ENCODE results near the gene SPOCK1.
"Not testable (repeated sequence)": the region's sequence is repeated elsewhere in the genome, so short reads cannot be mapped to it uniquely, and the experiment has no call there.

Gene SPOCK1

DNA sequence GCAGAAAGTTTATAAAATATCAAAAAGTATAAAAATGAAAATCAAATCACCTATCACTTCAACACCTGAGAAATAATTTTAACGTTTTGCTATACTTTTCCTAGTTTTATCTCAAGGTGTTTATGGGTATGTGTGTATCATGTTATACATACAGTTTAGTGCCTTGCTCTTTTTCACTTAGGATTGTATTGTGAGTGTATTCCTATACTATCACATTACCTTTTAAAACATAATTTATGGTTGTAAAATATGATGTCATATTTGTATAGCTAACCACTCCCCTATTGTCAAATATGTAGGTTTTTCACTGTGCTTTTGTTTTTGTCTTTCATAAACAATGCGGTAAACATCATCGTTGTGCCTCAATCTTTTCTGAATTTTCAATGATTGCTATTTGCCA is 479.9 kb downstream of the SPOCK1 start:
- no peak for DNase-seq (ENCODE audit: low spot score)

DNA sequence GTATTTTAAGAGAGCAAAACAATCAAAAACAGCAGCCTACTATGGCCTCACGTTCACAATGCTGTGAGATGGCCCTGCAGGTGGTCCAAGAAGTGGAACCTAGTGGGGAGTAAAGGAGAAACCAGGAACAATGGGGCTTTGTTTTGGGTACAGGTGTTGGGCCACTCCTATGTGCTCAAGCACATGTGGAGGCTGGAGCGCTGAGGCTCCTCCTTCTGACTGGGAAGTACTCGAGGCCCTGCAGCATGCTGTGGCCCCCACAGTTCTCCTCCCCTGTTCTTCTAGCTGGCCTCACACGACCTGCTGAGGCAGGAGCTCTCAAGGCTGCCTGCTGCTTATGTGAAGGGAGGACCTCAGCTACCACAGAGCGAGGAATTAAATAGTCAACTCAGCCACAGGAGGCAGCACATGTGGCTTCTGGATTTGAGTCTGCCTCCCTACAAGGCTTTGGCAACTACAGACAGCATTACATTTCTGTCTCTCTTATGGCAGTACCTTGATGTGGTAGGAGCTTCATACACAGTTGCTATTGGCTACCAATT is 482.3 kb downstream of the SPOCK1 start:
- no peak for DNase-seq (ENCODE audit: low spot score)

DNA sequence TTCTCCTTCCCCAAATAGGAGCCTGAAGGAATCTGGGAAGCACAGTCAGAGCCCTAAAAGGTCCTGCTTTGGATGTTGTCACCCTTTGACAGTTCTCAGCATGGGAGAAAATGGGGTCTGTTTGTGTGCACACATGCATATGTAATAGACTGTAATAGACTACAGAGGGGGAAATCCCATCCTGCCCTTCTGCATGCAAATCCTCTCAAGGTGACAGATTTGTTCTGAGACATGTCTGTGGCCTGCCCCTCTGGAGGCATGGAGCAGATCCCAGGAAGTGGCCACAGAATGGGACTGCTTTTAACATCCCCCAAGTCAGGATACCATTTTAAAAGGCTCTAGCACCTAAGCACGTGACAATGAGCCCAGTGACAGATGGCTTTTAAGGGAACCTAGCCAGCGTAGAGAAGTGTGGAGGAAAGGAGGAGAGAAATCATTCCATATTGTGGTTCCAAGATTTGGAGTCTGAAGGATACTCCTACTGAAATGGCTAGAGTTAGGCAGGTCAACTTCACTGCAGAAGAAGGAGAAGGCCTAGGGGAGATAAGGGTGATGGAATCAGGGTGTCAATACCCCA is 483.5 kb downstream of the SPOCK1 start:
- no peak for DNase-seq (ENCODE audit: low spot score)

DNA sequence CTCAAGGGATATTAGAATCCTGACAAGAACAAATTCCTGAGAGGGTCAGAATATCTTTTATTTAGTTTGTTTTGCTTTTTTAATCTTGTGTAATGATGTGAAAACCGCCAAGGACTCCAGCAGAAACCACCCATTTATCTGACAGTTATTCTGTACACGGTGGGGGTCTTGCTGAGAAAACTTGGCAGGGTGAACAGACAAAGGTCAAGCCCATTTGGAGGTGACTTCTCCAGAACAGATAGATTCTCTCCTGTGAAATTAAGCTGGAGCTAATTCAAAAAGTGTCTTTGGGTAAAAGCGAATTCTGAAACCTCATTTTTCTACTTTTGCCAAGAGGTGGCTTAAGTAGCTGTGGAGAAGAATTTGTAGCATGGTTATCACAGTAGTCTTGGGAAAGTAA is 484.4 kb downstream of the SPOCK1 start:
- DNase-seq (ENCODE audit: low spot score): no peak

DNA sequence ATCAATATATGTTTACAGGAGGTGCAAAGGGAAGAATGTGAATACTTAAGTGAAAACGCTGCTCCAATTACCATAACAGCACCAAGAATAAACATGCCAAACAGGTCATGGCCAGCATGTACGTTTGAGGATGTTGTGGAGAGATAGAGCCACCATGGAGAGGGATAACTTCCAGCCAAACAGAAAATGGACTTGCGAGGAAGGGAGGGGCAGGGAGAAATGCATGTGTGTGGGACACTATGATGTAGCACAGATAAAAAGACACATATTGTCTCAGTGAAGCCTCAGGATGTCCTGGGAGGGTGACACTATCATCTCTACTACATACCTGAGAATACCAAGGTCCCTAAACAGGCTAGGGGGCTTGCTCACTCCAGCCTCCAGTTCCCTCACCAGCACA is 488.9 kb downstream of the SPOCK1 start:
- DNase-seq (ENCODE audit: low spot score): no peak

DNA sequence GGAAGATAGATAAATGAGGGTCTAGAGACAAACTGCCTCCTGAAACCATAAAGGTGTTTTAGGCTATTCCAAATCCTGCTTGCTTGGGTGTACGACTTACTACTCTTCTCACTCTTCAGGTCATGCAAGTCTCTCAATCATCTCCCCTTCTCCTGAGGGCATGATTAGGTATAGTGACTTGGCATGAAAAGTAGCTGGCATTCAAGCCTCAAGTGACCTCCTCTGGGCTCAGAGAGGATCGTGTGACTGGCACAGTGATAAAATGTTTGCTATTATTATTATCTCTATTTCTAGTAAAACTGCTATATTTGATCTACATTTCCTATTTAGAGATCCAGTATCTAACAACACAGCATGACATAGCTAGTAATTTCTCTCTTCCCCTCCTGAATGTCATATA is 494.8 kb downstream of the SPOCK1 start:
- DNase-seq (ENCODE audit: low spot score): no peak

DNA sequence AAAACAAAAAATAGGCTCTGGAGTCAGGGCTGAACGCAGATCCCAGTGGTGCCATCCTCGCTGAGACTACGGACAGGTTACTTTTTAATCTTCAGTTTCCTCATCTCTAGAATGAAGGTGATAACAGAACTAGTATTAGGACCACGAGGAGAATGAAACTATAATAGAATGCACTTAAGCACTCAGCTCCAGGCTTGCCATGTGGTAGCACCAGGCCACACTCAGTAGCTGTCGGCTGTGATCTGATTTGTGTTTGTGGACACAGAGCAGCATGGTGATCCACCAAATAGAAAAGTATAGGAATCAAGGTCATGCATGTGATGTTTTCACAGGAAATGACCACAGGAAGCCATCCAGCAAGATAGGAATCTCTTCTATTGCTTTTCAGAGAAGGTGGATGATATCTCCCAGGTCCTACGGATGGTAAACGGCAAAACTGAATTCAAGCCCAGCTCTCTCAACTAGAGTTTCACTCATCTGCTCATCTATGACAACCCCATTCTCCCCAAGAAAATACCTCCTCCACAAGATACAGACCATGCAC is 498.0 kb downstream of the SPOCK1 start:
- no peak for DNase-seq (ENCODE audit: low spot score)

DNA sequence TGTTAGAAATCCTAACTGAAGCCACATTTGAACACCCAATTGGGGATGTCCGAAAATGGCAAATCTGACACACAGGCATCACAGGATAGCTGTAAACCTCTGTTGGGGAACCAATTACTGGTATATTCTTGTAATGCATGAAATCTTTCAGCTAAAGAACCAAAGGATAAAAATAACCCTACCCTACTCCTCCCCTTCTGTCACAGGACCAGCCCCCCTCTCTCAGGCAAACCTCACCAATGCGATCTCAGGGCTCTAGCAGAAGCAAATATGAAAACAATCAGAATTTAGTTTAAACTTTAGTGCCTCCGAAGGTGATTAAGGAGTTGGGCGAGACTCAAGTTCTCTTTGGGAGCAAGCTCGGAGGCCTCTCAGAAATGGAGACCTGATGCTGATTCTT is 499.3 kb downstream of the SPOCK1 start:
- DNase-seq (ENCODE audit: low spot score): no peak

DNA sequence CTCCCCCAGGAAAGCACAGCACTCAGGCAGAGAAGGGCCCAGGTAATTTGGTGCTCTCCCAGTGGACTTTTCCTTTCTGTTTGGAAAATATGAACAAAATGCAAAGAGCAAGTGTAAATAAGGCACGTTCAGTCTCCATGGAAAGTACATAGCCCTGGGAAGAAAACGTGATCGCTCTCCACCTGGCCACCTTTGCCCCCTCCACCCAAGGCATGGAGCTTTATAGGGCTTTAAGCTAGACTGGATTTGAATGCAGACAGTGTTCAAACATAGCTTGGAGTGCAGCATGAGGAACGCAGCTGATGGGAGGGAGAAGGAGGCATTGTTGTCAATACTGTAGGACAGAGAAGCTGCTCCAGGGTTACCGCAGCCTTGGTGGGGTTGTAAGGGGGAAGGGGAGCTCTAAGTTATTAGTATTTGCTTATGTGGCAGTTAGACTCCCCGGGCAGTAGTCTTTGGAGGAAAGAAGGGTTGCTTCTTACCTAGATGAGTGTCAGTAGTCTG is 500.2 kb downstream of the SPOCK1 start:
- DNase-seq (ENCODE audit: low spot score): no peak

DNA sequence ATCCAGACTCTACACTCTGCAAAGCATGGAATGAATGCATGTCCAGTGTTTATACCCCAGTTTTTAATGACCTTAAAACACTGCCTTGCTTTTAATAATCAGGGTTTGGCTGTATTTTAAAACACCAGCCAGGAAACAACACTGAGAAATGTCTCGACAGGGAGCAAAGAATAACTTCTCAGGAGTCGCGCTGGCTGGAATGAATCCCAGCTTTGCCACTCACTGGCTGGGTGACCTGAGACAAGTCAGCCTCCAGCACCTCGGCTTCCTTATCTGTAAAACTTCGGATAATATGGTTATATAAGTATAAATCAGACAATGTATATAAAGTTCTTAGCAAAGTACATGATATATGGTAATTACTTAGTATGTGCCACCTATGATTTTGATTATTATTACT is 505.0 kb downstream of the SPOCK1 start:
- no peak for DNase-seq (ENCODE audit: low spot score)

DNA sequence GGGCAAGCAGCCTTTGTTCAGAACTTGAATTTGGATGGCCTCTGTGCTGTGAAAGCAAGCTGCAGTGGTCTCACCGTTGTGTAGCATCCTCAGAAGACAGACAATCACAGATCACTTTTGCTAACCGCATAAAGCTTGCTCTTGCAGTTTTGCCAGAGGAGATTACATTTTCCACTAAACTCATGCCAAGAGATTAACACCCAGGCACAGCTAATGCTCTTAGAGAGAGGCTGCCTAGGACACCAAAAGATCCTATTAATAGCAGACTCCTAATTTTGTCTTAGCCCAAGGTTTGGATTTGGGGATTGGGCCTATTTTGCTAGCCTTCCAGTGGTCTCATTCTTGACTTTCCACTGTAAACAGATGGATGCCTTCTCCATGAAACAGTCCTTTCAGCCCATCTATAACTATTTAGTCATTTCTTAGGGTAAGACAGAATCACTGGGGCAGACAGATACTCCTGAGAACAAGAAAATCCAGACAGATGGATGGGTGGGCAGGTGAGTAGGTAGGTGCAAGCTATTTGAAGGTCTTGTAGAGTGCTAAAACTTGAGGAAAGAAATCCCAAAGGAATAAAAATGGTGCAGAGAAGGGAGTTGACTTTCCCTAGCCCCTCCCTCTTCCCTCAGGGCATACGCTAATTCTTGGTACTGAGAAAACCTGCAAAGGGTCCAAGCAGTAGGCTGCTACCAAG is 506.2 kb downstream of the SPOCK1 start:
- DNase-seq (ENCODE audit: low spot score): no peak

DNA sequence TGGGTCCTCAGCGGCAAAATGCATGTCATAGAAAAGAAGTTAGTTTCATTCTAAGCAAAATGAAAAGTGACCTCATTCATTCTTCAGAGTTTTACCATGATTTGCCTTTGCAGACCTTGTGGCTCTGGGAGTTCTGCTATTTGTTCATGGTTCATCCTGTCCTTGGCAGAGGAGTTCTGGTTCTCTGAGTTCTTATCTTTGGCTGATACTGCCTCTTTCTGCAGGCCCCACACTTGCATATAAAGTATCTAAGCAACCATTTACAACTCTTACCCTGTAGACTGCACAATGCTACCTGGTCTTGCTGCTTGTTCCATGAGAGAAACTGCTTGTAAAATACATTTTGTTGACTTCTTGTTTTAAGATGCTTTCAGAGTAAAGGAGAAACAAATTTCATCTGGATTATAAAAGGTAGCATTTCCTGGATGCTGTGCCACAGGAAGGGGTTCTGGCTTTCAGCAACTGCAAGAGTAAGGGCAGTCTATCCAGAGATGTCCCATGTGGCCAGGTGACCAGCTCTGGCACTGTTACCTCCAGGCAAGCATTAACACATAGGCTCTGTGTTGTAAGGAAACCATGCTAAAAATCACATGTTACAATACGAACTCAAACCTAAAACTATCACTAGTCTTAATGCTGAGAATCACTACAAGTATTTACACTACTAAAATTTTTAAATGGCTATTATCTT is 513.2 kb downstream of the SPOCK1 start:
- no peak for DNase-seq (ENCODE audit: low spot score)

DNA sequence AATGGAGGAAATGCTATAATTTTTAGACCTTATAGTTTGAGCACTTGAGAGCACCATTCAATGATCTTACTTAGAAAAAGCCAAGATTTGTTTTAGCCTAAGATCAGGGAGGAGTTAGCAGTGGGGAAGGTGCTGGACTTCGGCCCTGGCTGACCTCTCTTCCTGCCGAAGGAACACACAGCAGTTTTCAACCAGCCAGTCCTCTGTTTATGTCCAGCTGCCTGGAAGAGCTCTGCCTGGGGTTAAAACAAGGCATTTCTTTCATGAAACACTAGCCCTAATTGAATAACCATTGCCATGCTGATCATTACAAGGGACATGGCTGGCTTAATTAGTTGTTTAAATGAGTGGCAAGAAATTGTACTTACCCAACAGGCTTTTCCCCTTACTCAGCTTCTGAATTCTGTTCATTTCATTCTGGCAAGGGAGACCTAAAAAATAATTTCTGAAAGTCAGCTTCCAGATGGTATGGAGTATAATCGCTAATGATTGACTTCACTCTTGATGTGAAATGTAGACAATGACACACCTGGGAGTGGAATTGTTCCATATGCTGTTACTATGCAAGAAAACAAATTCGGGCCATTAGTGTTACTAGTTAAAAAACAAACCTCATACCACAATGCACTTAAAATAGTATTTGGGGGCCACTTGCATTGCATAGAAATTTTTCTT is 514.2 kb downstream of the SPOCK1 start:
- DNase-seq (ENCODE audit: low spot score): no peak

DNA sequence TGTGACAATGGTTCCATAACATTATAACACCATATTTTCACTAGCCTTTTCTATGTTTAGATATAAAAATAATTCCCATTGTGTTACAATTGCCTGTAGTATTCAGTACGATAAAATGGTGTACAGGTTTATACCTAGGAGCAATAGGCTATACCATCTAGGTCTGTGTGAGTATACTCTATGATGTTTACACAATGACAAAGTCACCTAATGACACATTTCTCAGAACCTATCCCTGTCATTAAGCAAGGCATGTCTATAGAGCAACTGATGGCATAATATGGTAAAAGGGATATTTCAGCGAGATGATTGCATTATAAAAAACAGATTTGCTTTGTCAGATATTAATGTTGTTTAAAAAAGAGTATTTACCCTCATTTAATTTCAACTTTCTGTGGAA is 517.2 kb downstream of the SPOCK1 start:
- DNase-seq (ENCODE audit: low spot score): no peak

DNA sequence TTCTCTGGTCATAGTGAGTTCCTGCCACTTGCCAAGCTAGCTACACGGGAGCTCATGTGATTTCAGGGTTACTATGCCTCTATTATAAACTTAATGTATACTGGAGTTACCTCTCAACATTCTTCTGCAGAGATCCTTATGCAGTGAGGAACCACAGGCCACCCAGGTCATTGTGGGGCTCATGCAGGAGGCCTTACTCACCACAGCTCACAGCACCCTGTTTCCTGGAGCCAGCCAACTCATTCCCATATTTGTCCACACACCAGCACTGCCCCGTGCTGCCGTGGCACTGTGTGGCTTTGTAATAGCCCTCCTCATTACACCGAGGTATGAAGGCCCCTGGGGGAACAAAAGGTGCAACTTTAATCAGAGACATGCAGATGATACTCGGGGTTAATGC is 520.0 kb downstream of the SPOCK1 start:
- no peak for DNase-seq (ENCODE audit: low spot score)

DNA sequence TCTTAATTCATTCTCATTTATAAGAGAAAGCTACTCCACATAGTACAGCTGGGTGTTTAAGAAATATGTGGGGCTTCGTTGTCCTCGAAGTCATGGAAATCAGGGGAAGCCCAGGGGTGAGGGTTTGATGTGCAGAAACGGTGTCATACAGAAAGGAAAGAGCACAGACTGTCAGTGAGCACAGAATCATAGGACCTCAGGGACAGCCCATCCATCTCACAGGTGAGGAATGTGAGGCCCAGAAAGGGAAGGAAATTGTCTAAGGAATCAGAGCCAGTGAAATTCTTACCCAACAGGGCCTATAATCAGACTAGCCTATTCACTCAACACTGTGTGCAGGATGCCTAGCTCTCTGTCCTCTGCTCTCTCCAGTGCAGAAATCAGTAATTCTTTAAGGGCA is 535.6 kb downstream of the SPOCK1 start:
- DNase-seq (ENCODE audit: low spot score): no peak

DNA sequence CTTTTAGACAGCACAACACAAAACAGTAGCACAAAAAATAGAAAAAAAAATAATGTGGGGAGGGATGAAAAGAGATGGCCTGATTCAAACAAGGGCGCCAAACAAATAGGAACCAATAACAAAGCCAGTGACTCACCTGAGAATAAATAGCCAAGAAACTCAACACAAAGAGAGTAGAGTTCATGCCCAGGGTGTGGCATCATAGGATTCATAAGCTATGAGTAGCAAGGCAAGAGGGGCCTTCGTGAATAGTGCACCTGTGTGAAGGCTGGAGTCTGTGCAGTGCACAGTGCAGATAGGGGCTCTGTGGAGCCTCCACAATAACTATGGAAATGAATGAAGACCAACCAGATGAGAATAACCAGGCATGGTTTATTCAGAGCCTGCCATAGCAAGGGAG is 541.7 kb downstream of the SPOCK1 start:
- no peak for DNase-seq (ENCODE audit: low spot score)

DNA sequence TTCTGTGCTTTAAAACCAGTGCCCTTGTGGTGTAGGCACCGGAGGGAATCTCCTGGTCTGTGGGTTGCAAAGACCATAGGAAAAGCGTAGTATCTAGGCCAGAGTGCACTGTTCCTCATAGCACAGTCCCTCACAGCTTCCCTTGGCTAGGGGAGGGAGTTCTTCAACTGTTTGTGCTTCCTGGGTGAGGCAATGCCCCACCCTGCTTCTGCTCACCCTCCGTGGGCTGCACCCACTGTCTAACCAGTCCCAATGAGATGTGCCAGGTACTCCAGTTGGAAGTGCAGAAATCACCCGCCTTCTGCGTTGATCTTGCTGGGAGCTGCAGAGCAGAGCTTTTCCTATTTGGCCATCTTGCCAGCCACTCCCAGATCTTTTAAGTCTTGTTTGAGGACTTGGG is 545.0 kb downstream of the SPOCK1 start:
- DNase-seq (ENCODE audit: low spot score): not testable (repeated sequence)

DNA sequence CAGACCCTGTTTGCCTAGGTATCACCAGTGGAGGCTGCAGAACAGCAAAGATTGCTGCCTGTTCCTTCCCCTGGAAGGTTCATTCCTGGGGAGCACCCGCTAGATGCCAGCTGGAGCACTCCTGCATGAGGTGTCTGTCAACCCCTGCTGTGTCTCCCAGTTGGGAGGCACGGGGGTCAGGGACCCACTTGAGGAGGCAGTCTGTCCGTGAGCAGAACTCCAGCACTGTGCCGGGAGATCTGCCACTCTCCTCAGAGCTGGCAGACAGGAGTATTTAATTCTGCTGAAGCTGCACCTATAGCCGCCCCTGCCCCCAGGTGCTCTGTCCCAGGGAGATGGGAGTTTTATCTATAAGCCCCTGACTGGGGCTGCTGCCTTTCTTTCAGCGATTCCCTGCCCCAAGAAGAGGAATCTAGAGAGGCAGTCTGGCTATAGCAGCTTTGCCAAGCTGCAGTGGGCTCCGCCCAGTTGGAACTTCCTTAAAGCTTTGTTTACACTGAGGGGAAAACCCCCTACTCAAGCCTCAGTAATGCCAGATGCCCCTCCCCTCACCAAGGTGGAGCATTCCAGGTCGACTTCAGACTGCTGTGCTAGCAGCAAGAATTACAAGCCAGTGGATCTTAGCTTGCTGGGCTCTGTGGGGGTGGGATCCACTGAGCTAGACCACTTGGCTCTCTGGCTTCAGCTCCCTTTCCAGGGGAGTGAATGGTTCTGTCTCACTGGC is 545.6 kb downstream of the SPOCK1 start:
- DNase-seq (ENCODE audit: low spot score): not testable (repeated sequence)

DNA sequence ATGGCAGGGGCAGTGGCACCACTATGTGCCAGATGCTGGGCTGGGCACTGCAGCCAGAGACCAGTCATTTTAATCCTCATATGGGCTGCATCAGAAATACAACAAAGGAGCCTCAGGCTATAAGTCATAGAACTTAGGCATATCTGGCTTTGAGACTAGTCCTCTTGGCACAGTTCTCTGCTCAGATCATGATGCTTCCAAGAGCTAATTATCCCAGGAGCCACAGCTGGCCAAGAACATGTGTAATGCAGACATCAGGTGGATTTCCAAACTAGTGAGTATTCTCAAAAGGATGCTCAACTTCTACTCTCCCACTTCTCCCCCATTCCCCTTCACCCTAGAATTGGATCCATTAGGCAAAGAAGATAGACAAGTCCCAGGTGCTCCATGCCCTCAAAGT is 571.6 kb downstream of the SPOCK1 start:
- DNase-seq (ENCODE audit: low spot score): no peak

DNA sequence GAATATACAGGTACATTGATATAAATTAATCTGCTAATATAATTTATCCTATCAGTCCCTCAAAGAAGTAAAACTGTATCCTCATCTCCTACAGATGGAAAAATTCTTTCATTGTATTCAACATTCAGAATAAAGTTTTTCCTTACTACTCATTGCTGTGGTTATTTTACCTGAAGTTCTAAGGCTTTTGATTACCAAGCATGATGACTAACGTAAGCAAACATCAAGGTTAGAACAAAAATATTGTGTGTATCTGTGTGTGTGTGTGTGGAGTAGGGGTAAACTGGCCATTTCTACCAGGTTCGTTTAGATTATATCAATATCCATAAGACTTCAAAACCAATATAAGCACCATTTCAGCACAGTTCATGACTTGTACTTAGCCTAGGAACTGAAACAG is 573.1 kb downstream of the SPOCK1 start:
- no peak for DNase-seq (ENCODE audit: low spot score)

Measured in AG08396 (cell line).